GM12878 (cell line): ENCODE results near the gene OPCML. TPM values are rescaled to one million over a fixed set of nuclear protein-coding genes. Genes with fewer than 3 reads are reported as not detected.

Source experiments
- ATAC-seq: fragments of 200-7000 bp; cut with Tn5 transposase; 3 replicates; pipeline ENCODE4 v1.9.1; 2020; ENCODE audit warnings: mild to moderate bottlenecking, moderate library complexity
- BruUV-seq: library from RNA; stranded (reverse); fragments of 400-500 nt; replicated peaks from 2 replicates; lab custom pipeline; 2021; lab: Mats Ljungman, UMichigan
- CTCF ChIA-PET: fragments of 300-600 bp; sonication (Branson Sonifier 250); formaldehyde crosslinking; extraction: SDS; loops from one replicate; lab custom pipeline; 2021; ENCODE audit warnings: inconsistent platforms; lab: Yijun Ruan, JAX
- POLR2A ChIA-PET: fragments of 350-600 bp; formaldehyde crosslinking; extraction: SDS; loops from one replicate; lab custom pipeline; 2021; ENCODE audit warnings: inconsistent platforms; lab: Charles Lee
- RAD21 ChIA-PET: fragments of 300-600 bp; sonication (Branson Sonifier 250); formaldehyde crosslinking; loops from one replicate; lab custom pipeline; 2023; ENCODE audit warnings: antibody characterized with exemption; ENCODE audit not compliant: unreplicated experiment; lab: Charles Lee
- SMC1A ChIA-PET: fragments of 300-600 bp; sonication (Branson Sonifier 250); formaldehyde crosslinking; loops from one replicate; lab custom pipeline; 2023; ENCODE audit not compliant: unreplicated experiment, uncharacterized antibody; lab: Charles Lee
- DNase-seq: peaks from one replicate; pipeline ENCODE4 v3.0.0-alpha.2; 2011; ENCODE audit warnings: low read depth, low spot score
- FAIRE-seq: peaks from 3 replicates; lab custom pipeline; 2011; peaks lifted over from hg19 to GRCh38; lab: Jason Lieb, UNC
- H2AFZ ChIP-seq: 2 replicates; pipeline ENCODE4 v1.6.0; 2011; ENCODE audit warnings: low read depth, low read length, control low read depth; ENCODE audit not compliant: control insufficient read depth
- H3K27ac ChIP-seq: 2 replicates; pipeline ENCODE4 v1.5.1; 2011; ENCODE audit warnings: control low read depth; ENCODE audit not compliant: control insufficient read depth, insufficient read depth
- H3K27me3 ChIP-seq, 2 experiments: replicated peaks in 1 of 2; 2 replicates each; pipeline versions ENCODE4 v1.6.0 to v1.6.1; 2011; ENCODE audit warnings: low read length in 1 of 2; ENCODE audit not compliant: control insufficient read depth in 2 of 2, insufficient read depth in 2 of 2
- H3K36me3 ChIP-seq, 2 experiments: 2 replicates each; pipeline ENCODE4 v1.5.1; 2011; ENCODE audit warnings: low read length in 1 of 2; ENCODE audit not compliant: control insufficient read depth in 2 of 2, insufficient read depth in 2 of 2
- H3K4me1 ChIP-seq: 2 replicates; pipeline ENCODE4 v1.6.1; 2011; ENCODE audit warnings: mild to moderate bottlenecking, low read length, moderate library complexity, mixed read lengths; ENCODE audit not compliant: control insufficient read depth, insufficient read depth
- H3K4me2 ChIP-seq: 2 replicates; pipeline ENCODE4 v1.6.0; 2011; ENCODE audit warnings: control low read depth; ENCODE audit not compliant: control insufficient read depth, insufficient read depth
- H3K4me3 ChIP-seq: fragments of 200-600 bp; sonication (generic); 2 replicates; pipeline ENCODE4 v1.5.1; 2016
- H3K79me2 ChIP-seq: 2 replicates; pipeline ENCODE4 v1.6.0; 2011; ENCODE audit warnings: low read length; ENCODE audit not compliant: control insufficient read depth, insufficient read depth
- H3K9ac ChIP-seq: 2 replicates; pipeline ENCODE4 v1.8.0; 2011; ENCODE audit warnings: low read length, control low read depth, mixed read lengths; ENCODE audit not compliant: control insufficient read depth, insufficient read depth
- H3K9me3 ChIP-seq: replicated peaks from 3 replicates; pipeline ENCODE4 v1.5.1; 2011; ENCODE audit warnings: mild to moderate bottlenecking, low read length; ENCODE audit not compliant: control insufficient read depth, insufficient read depth
- H4K20me1 ChIP-seq: 2 replicates; pipeline ENCODE4 v1.6.0; 2011; ENCODE audit not compliant: control insufficient read depth, insufficient read depth
- CHD4 ChIP-seq: fragments of 200-600 bp; sonication (generic); IDR thresholded peaks from 2 replicates; pipeline ENCODE4 v1.6.1; 2016; ENCODE audit warnings: mild to moderate bottlenecking
- RAD51 ChIP-seq: fragments of 450-650 bp; IDR thresholded peaks from 2 replicates; pipeline ENCODE4 v1.6.1; 2016; ENCODE audit warnings: moderate library complexity, mild to moderate bottlenecking, inconsistent platforms
- STAT1 ChIP-seq: fragments of 450-650 bp; conservative IDR thresholded peaks from 2 replicates; pipeline ENCODE4 v1.6.1; 2014; ENCODE audit warnings: antibody characterized with exemption, mild to moderate bottlenecking
- TAF1 ChIP-seq: IDR thresholded peaks from 2 replicates; pipeline ENCODE4 v1.6.1; 2011; ENCODE audit warnings: mild to moderate bottlenecking, low read depth, low read length, borderline replicate concordance
- WGBS: methylation state at CpG from one replicate; pipeline ENCODE4 v1.1.6; 2016; ENCODE audit warnings: low lambda C conversion rate; ENCODE audit not compliant: insufficient replicate concordance, insufficient coverage; ENCODE audit errors: missing lambda C conversion rate; 5-methylcytosine and 5-hydroxymethylcytosine counted together
- in situ Hi-C: fragments of 300-500 bp; cut with MboI; formaldehyde crosslinking; loops from 9 replicates; pipeline ENCODE4 v1.14.3; 2018; ENCODE audit warnings: mixed read lengths
- intact Hi-C: fragments of 100-400 bp; cut with micrococcal nuclease; formaldehyde crosslinking; loops from one replicate; pipeline ENCODE4 v1.14.2; 2022; ENCODE audit not compliant: unreplicated experiment
- polyA plus RNA-seq, 11 experiments: library from polyadenylated mRNA; depleted of rRNA in 4 of 11; unstranded in 6 of 11; stranded (reverse) in 5 of 11; fragments of >200 nt; fragmentation: Nextera tagmentation in 4 of 11; fragmentation: Illumina TruSeq in 1 of 11; extraction: Ambion mirVana in 4 of 11; extraction: Trizol in 1 of 11; gene quantifications; 1 replicate in 1 of 11; 2 replicates in 10 of 11; pipeline versions ENCODE4 v1.2.1 to v1.2.3, GENCODE V29; 2011 to 2016; ENCODE audit warnings: inconsistent platforms in 2 of 11, missing spikeins in 2 of 11, low read depth in 1 of 11
- total RNA-seq, 4 experiments: library from RNA; depleted of rRNA in 3 of 4; stranded (reverse); fragments of >200 nt in 3 of 4; fragmentation: Illumina TruSeq in 1 of 4; extraction: Trizol in 1 of 4; gene quantifications; 2 replicates each; pipeline versions ENCODE4 v1.2.1 to v1.2.3, GENCODE V29; 2013 to 2021
- TF ChIP-seq, protein P1 (sequence below): fragments of 450-650 bp; IDR thresholded peaks from 2 replicates; pipeline ENCODE4 v1.6.1; 2017; ENCODE audit warnings: mild to moderate bottlenecking, moderate library complexity

OPCML gene
- total and polyA plus RNA-seq, 10 of the 15 experiments (the other 5 are each of a cell fraction or from before 2014, with no cell fraction given): 0.84 TPM; not detected in 9

GRCh38 chr11:132920451-132921096 lies 611.7 kb downstream of the OPCML start:
- FAIRE-seq (no peak), DNase-seq (no peak), ATAC-seq (no peak)
- Histone ChIP-seq H3K9me3 (no peaks in the 10 kb centered on the region), H3K4me3 (no peak overlapping the region), H4K20me1 (no peaks in the 10 kb centered on the region), H3K4me2 (no peak overlapping the region), H2AFZ (no peak overlapping the region), H3K27me3 (peaks cover 0 to 2% of the 10 kb centered on the region in 2 experiments; a peak in 1 of 4 replicates), H3K9ac (no peak overlapping the region), H3K79me2 (no peaks in the 10 kb centered on the region), H3K36me3 (no peaks in the 10 kb centered on the region), H3K27ac (no peak overlapping the region), H3K4me1 (no peaks in the 10 kb centered on the region)
- 48% methylated on average over 20 of the region's 20 CpGs for WGBS
- RAD21 ChIA-PET: no interaction called here
- TF ChIP-seq STAT1 (no peak), RAD51 (no peak), CHD4 (no peak), TAF1 (no peak)
- TF ChIP-seq, protein P1, sequence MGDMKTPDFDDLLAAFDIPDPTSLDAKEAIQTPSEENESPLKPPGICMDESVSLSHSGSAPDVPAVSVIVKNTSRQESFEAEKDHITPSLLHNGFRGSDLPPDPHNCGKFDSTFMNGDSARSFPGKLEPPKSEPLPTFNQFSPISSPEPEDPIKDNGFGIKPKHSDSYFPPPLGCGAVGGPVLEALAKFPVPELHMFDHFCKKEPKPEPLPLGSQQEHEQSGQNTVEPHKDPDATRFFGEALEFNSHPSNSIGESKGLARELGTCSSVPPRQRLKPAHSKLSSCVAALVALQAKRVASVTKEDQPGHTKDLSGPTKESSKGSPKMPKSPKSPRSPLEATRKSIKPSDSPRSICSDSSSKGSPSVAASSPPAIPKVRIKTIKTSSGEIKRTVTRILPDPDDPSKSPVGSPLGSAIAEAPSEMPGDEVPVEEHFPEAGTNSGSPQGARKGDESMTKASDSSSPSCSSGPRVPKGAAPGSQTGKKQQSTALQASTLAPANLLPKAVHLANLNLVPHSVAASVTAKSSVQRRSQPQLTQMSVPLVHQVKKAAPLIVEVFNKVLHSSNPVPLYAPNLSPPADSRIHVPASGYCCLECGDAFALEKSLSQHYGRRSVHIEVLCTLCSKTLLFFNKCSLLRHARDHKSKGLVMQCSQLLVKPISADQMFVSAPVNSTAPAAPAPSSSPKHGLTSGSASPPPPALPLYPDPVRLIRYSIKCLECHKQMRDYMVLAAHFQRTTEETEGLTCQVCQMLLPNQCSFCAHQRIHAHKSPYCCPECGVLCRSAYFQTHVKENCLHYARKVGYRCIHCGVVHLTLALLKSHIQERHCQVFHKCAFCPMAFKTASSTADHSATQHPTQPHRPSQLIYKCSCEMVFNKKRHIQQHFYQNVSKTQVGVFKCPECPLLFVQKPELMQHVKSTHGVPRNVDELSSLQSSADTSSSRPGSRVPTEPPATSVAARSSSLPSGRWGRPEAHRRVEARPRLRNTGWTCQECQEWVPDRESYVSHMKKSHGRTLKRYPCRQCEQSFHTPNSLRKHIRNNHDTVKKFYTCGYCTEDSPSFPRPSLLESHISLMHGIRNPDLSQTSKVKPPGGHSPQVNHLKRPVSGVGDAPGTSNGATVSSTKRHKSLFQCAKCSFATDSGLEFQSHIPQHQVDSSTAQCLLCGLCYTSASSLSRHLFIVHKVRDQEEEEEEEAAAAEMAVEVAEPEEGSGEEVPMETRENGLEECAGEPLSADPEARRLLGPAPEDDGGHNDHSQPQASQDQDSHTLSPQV: no peak
- intact Hi-C loops: no loop called here
- CTCF ChIA-PET: interaction anchor here (1.1 kb wide), 1 partner anchor 21 kb away, joined by 3 read pairs; no protein-coding TSS in a partner anchor
- SMC1A ChIA-PET: no interaction called here
- in situ Hi-C loops: no loop called here
- POLR2A ChIA-PET: no interaction called here
- BruUV-seq: no TSS peak
